HL-60 (cell line): ENCODE results near the gene POLR2C.

Experiments
- CTCF ChIP-seq: IDR thresholded peaks from one replicate; pipeline ENCODE4 v1.5.1; 2011; ENCODE audit warnings: low read length, control low read depth, inconsistent platforms; ENCODE audit not compliant: insufficient read depth
- GABPA ChIP-seq: IDR thresholded peaks from 2 replicates; pipeline ENCODE4 v1.6.1; 2012; ENCODE audit warnings: low read depth
- POLR2AphosphoS5 ChIP-seq: IDR thresholded peaks from 2 replicates; pipeline ENCODE4 v1.6.1; 2012; ENCODE audit warnings: low read depth

GRCh38 chr16:57517397-57518367 lies 55.2 kb downstream of the POLR2C start:
- TF ChIP-seq CTCF (no peak), POLR2AphosphoS5 (no peak), GABPA (no peak)
